ENCODE measurements around the gene LYRM7. TPM values are rescaled to one million over a fixed set of nuclear protein-coding genes. Genes with fewer than 3 reads are reported as not detected.

LYRM7 gene
- total and polyA plus RNA-seq, 10 of the 15 experiments (the other 5 are each of a cell fraction or from before 2014, with no cell fraction given), result 9.2 to 68.8 (median 20.2) TPM

GRCh38 chr5:131220566-131220965 lies 49.8 kb downstream of the LYRM7 start:
- no peak overlapping the region for H3K27ac ChIP-seq (ENCODE audit: control insufficient read depth, insufficient read depth)
- no peak for DNase-seq (ENCODE audit: low read depth, low spot score)
- H3K36me3 ChIP-seq (ENCODE audit: control insufficient read depth in 2 of 2, insufficient read depth in 2 of 2, low read length in 1 of 2), result no peaks in the 10 kb centered on the region; a peak in 1 of 4 replicates
- H3K9me3 ChIP-seq (replicated peaks; ENCODE audit: control insufficient read depth, insufficient read depth, low read length), result no peaks in the 10 kb centered on the region
- FAIRE-seq, result no peak
- ChIA-PET POLR2A (interaction anchor here (1.3 to 19.3 kb wide), 6 partner anchors 8 to 55 kb away, joined by 3 to 309 read pairs (median 74); partner anchors contain the start of gene CDC42SE2), SMC1A (ENCODE audit: uncharacterized antibody, unreplicated experiment) (interaction anchor here (1.4 to 26.7 kb wide), 3 partner anchors 8 to 42 kb away, joined by 3 to 1218 read pairs (median 166); partner anchors contain the start of gene CDC42SE2), CTCF (interaction anchor here (1.1 to 8.7 kb wide), 3 partner anchors 7 to 65 kb away, joined by 3 to 65 read pairs (median 16); partner anchors contain the start of gene CDC42SE2), RAD21 (ENCODE audit: unreplicated experiment) (interaction anchor here (1.2 to 10.4 kb wide), 10 partner anchors 7 to 195 kb away, joined by 3 to 161 read pairs (median 15); partner anchors contain the start of gene CDC42SE2)
- peak overlapping the region; percentile 24 for H3K4me2 ChIP-seq (ENCODE audit: control insufficient read depth, insufficient read depth)
- in situ Hi-C loops (cut with MboI), result no loop called here
- TF ChIP-seq ZBTB4 (CRISPR knock-in tag; IDR thresholded peaks at IDR 0.05), result no peak
- peak; percentile 20 for TF ChIP-seq PBX3 (IDR thresholded peaks at IDR 0.05; ENCODE audit: insufficient replicate concordance, low read depth, low read length)
- TF ChIP-seq BCL3 (IDR thresholded peaks at IDR 0.05; ENCODE audit: borderline replicate concordance, insufficient read depth, low read depth, low read length, poor library complexity, severe bottlenecking), result peak; percentile 35
- TF ChIP-seq ZNF274 (IDR thresholded peaks at IDR 0.05; ENCODE audit: insufficient read depth, insufficient read length), result no peak
- peak overlapping the region; percentile 64; the same call in 1 of the 2 replicates for H3K4me3 ChIP-seq
- no peak overlapping the region for H2AFZ ChIP-seq (ENCODE audit: control insufficient read depth, low read depth, low read length)
- no peak overlapping the region for H3K9ac ChIP-seq (ENCODE audit: control insufficient read depth, insufficient read depth, low read length)
- H3K79me2 ChIP-seq (ENCODE audit: control insufficient read depth, insufficient read depth, low read length), result peaks cover 91% of the 10 kb centered on the region
- no peaks in the 10 kb centered on the region for H3K27me3 ChIP-seq (replicated peaks in 1 of 2; ENCODE audit: control insufficient read depth in 2 of 2, insufficient read depth in 2 of 2, low read length in 1 of 2)
- BruUV-seq (replicated peaks), result no TSS peak
- intact Hi-C loops (cut with micrococcal nuclease; ENCODE audit: unreplicated experiment), result no loop called here
- WGBS (ENCODE audit: insufficient coverage, insufficient replicate concordance, low lambda C conversion rate, missing lambda C conversion rate), result over 99% methylated on average over 6 of the region's 7 CpGs
- no peak for ATAC-seq
- H4K20me1 ChIP-seq (ENCODE audit: control insufficient read depth, insufficient read depth), result no peaks in the 10 kb centered on the region
- peaks cover 24% of the 10 kb centered on the region for H3K4me1 ChIP-seq (ENCODE audit: control insufficient read depth, insufficient read depth, low read length)
